Fibroblast of the aortic adventitia (primary cell): ENCODE results near the gene EHBP1L1. TPM values are rescaled to one million over a fixed set of nuclear protein-coding genes. Genes with fewer than 3 reads are reported as not detected.

ENCODE experiments used
- DNase-seq: peaks from one replicate; pipeline ENCODE4 v3.0.0-alpha.2; 2010; ENCODE audit warnings: low read depth
- H3K4me3 ChIP-seq: 2 replicates; pipeline ENCODE4 v1.5.1; 2011; ENCODE audit warnings: low read depth, mild to moderate bottlenecking, control low read depth, low read length, moderate library complexity
- CTCF ChIP-seq: IDR thresholded peaks from 2 replicates; pipeline ENCODE4 v1.5.1; 2011; ENCODE audit warnings: mild to moderate bottlenecking, low read length, control low read depth, inconsistent platforms; ENCODE audit not compliant: insufficient read depth
- total RNA-seq: library from RNA; depleted of rRNA; stranded (reverse); fragments of >200 nt; gene quantifications from 2 replicates; pipeline ENCODE4 v1.2.3, GENCODE V29; 2012; ENCODE audit warnings: low replicate concordance

The EHBP1L1 gene
- total RNA-seq, 1 donor: 52.2 TPM

- no peak for TF ChIP-seq CTCF
- no peak for DNase-seq
These were observed 37.5 kb downstream of the EHBP1L1 start for GRCh38 chr11:65613091-65613928.

GRCh38 chr11:65615229-65615949, 39.5 kb downstream of the EHBP1L1 start, which contains the start of gene PCNX3:
Gene PCNX3 (plus strand): TSS chr11:65615776. CDS start chr11:65616312, 536 bp downstream.
- DNase-seq: peak; percentile 100
- no peak for TF ChIP-seq CTCF
- peak within 1 kb of the TSS; percentile 95 for H3K4me3 ChIP-seq

More at GRCh38 chr11:65613091-65613928, 37.5 kb downstream of the EHBP1L1 start:
- H3K4me3 ChIP-seq: peak overlapping the region; percentile 95

GRCh38 chr11:65615950-65616574, 40.2 kb downstream of the EHBP1L1 start:
- TF ChIP-seq CTCF: no peak
- no peak for DNase-seq
- peak overlapping the region; percentile 74 for H3K4me3 ChIP-seq

- peak overlapping the region; percentile 74 for H3K4me3 ChIP-seq
- no peak for TF ChIP-seq CTCF
- no peak for DNase-seq
These were observed 40.7 kb downstream of the EHBP1L1 start for GRCh38 chr11:65616575-65617001.

- TF ChIP-seq CTCF: no peak
- DNase-seq: no peak
- H3K4me3 ChIP-seq: peak overlapping the region; percentile 74
These were observed 41.4 kb downstream of the EHBP1L1 start for GRCh38 chr11:65617136-65617850.
